MM.1S (cell line): Measurements from ENCODE around the gene UST.

ENCODE experiments used
- EZH2 ChIP-seq: fragments of 300-600 bp; sonication (generic); optimal IDR thresholded peaks from 2 replicates; pipeline ENCODE3; 2017; ENCODE audit warnings: low read depth, mild to moderate bottlenecking, antibody characterized with exemption, low read length, mixed read lengths
- TF ChIP-seq, protein P1 (sequence below): fragments of 300-600 bp; sonication (generic); IDR thresholded peaks from 2 replicates; pipeline ENCODE4 v1.5.1; 2016; ENCODE audit warnings: antibody characterized with exemption, low read length, mixed read lengths

DNA sequence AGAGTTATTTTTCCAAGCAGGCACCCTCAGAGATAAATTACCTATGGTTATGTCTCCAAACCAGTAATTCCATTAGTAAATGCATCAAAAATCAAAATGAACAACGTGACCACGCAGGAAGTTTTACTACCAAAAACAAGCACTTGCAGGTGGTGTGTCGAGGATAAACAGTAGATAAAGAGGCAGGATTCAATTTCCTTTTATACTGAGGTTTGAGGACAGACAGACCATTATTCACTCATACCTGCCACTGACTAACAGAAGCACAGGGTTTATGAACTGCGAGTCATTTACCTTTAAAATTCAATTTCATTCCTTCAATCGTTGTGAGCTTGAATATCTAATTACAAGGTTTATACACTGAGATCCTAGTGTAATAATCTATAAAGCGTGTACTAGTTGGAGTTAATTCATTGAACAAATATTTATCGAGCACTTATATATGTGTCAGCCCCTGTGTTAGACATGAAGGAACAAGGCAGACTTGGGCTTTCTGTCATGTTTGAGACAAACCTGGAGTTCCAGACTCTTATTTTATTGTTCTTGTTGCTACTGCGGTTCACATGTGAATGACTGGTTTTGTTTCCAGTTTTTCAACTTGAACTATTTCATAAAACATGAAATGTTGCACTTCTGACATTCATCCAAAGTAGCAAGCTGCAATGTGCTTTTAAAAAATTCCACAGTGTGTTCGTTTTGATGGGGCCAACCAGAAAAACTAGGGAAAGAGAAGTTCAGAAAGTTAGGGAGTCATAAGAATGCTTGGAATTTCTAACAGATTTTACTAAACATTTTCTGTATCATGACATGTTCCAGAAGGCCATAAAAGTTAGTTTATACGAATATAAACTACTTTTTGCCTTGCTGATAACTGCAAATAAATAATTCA lies 205.6 kb downstream of the UST start:
- TF ChIP-seq, protein P1, sequence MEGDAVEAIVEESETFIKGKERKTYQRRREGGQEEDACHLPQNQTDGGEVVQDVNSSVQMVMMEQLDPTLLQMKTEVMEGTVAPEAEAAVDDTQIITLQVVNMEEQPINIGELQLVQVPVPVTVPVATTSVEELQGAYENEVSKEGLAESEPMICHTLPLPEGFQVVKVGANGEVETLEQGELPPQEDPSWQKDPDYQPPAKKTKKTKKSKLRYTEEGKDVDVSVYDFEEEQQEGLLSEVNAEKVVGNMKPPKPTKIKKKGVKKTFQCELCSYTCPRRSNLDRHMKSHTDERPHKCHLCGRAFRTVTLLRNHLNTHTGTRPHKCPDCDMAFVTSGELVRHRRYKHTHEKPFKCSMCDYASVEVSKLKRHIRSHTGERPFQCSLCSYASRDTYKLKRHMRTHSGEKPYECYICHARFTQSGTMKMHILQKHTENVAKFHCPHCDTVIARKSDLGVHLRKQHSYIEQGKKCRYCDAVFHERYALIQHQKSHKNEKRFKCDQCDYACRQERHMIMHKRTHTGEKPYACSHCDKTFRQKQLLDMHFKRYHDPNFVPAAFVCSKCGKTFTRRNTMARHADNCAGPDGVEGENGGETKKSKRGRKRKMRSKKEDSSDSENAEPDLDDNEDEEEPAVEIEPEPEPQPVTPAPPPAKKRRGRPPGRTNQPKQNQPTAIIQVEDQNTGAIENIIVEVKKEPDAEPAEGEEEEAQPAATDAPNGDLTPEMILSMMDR: no peak
- TF ChIP-seq EZH2: no peak
